Muscle layer of colon (tissue), 2 donors: Measurements from ENCODE around the gene STK25.
"Not testable (repeated sequence)": the region's sequence is repeated elsewhere in the genome, so short reads cannot be mapped to it uniquely, and the experiment has no call there.

Source experiments
- H3K27ac ChIP-seq: one replicate; pipeline ENCODE4 v1.7.0; 2013; ENCODE audit warnings: low read depth, mild to moderate bottlenecking, low read length, moderate library complexity
- H3K27me3 ChIP-seq, 2 donors: one replicate each; pipeline ENCODE4 v1.7.0; 2013; ENCODE audit warnings: low read length in 2 of 2, mild to moderate bottlenecking in 2 of 2; ENCODE audit not compliant: insufficient read depth in 2 of 2, control insufficient read depth in 1 of 2
- H3K36me3 ChIP-seq: one replicate; pipeline ENCODE4 v1.7.0; 2013; ENCODE audit warnings: mild to moderate bottlenecking, low read length; ENCODE audit not compliant: insufficient read depth
- H3K4me1 ChIP-seq: one replicate; pipeline ENCODE4 v1.7.0; 2013; ENCODE audit warnings: mild to moderate bottlenecking, low read length; ENCODE audit not compliant: insufficient read depth
- H3K4me3 ChIP-seq, 2 donors: one replicate each; pipeline ENCODE4 v1.7.0; 2013; ENCODE audit warnings: low read length in 2 of 2, low read depth in 1 of 2, mild to moderate bottlenecking in 1 of 2, moderate library complexity in 1 of 2
- H3K9ac ChIP-seq: one replicate; pipeline ENCODE4 v1.7.0; 2013; ENCODE audit warnings: low read length
- H3K9me3 ChIP-seq: one replicate; pipeline ENCODE4 v1.7.0; 2013; ENCODE audit warnings: mild to moderate bottlenecking, low read length
- donor health status: abdominal sarcoma.
- donor health status: Adenocarcinoma of cecum.

The STK25 gene

DNA sequence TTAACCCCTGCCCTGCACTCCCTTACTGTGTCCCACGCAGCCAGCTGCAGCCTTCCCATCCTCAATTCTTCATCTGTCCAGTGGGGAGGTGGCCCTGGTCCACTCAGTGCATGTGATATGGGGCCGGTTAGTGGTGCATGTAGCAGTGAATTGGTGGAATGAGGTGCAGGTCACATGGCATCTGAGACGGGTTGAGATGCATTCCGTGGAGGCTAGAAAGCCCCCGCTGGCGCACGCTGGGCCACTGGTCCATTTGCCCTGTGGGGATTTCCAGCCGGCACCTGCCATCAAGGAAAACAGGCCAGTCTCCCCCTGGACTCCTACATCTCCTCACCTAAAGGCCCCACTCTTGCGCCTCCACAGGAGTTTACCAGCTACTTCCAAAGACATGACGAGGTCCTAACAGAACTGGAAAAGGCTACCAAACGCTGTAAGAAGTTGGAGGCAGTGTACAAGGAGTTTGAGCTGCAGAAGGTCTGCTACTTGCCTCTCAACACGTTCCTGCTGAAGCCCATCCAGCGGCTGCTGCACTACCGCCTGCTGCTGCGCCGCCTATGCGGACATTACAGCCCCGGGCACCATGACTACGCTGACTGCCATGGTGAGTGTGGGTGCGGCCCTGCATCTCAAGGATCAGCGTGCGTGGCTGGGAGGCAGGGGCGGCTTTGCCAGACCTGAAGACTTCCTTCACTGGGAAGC lies 40.5 kb downstream of the STK25 start:
- Histone ChIP-seq H3K9ac (no peak overlapping the region), H3K4me3 (no peak overlapping the region), H3K27ac (no peak overlapping the region), H3K4me1 (no peaks in the 10 kb centered on the region), H3K9me3 (no peaks in the 10 kb centered on the region), H3K36me3 (no peaks in the 10 kb centered on the region), H3K27me3 (no peaks in the 10 kb centered on the region)

DNA sequence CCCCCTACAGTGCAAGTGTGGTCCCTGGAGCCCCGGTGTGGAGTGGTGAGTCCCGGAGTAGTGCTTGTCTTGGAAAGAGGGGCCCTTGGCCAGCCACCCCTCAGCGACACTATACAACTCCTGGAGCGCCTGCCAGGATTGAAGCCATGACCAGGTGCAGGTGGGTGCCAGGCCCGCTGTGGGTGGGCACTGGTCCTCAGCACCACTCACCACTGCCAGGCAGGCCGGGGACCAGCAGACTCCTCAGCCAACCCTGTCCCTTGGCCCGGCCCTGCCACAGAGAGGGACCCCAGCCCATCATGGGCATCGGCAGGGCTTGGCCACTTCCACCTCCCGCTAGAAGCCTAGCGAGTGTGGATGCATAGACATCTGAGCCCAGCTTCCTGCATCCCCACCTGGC lies 42.2 kb downstream of the STK25 start:
- H3K9me3 ChIP-seq: no peaks in the 10 kb centered on the region
- no peaks in the 10 kb centered on the region for H3K27me3 ChIP-seq
- H3K4me3 ChIP-seq: no peak overlapping the region
- H3K4me1 ChIP-seq: no peaks in the 10 kb centered on the region
- no peak overlapping the region for H3K9ac ChIP-seq
- no peak overlapping the region for H3K27ac ChIP-seq
- H3K36me3 ChIP-seq: no peaks in the 10 kb centered on the region

GRCh38 chr2:241465543-241465942 lies 42.8 kb downstream of the STK25 start:
- no peak overlapping the region for H3K4me3 ChIP-seq
- H3K9ac ChIP-seq: no peak overlapping the region
- no peaks in the 10 kb centered on the region for H3K27me3 ChIP-seq
- no peaks in the 10 kb centered on the region for H3K4me1 ChIP-seq
- H3K36me3 ChIP-seq: no peaks in the 10 kb centered on the region
- H3K27ac ChIP-seq: no peak overlapping the region
- H3K9me3 ChIP-seq: no peaks in the 10 kb centered on the region

GRCh38 chr2:241463276-241464135 lies 44.9 kb downstream of the STK25 start:
- no peak overlapping the region for H3K27ac ChIP-seq
- no peaks in the 10 kb centered on the region for H3K4me1 ChIP-seq
- no peak overlapping the region for H3K4me3 ChIP-seq
- no peaks in the 10 kb centered on the region for H3K27me3 ChIP-seq
- no peaks in the 10 kb centered on the region for H3K36me3 ChIP-seq
- H3K9ac ChIP-seq: no peak overlapping the region
- H3K9me3 ChIP-seq: no peaks in the 10 kb centered on the region

- no peaks in the 10 kb centered on the region for H3K27me3 ChIP-seq
- H3K36me3 ChIP-seq: no peaks in the 10 kb centered on the region
- H3K4me3 ChIP-seq: no peak overlapping the region
- H3K4me1 ChIP-seq: no peaks in the 10 kb centered on the region
- no peak overlapping the region for H3K9ac ChIP-seq
- H3K9me3 ChIP-seq: no peaks in the 10 kb centered on the region
- no peak overlapping the region for H3K27ac ChIP-seq
Measured at GRCh38 chr2:241461693-241462677, 46.4 kb downstream of the STK25 start.

DNA sequence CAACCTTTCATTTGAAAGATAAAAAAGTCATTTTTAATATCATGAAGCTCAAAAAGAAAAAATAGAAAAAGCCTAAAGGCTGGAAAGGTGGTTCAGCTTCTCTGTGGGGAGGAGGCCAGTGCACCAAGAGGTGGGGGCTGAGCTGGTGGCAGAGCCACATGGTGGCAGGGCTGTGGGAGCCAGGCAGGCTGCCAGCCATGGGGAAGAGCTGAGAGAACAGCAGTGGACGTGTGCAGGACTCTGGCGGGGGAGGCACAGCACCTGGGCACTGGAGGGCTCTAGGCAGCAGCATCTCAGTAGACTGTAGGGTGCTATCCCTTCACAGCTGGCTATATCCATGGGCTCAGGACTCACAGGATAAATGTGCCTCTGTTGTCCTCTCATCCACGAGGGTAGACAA lies 47.8 kb downstream of the STK25 start:
- Histone ChIP-seq H3K36me3 (no peaks in the 10 kb centered on the region), H3K9me3 (no peaks in the 10 kb centered on the region), H3K27ac (no peak overlapping the region), H3K9ac (no peak overlapping the region), H3K27me3 (no peaks in the 10 kb centered on the region), H3K4me3 (no peak overlapping the region), H3K4me1 (no peaks in the 10 kb centered on the region)

DNA sequence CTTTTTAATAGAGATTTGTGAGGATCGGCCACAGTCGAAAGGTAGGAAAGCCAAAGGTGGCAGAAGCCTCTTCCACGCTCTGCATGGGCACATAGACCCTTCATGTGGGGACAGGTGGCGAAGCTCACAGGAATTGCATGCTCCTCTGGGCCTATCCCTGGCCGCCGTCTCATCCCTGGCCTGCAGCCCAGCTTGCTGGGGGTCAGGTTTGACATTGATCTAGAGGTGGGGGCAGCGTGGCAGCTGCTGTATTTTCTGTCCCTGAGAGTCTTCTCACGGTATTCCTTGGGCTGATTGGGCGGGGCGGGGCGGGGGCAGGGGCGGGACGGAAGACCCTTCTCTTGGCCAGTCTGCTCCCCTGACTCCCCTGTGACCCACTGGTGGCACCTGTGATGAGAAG lies 48.9 kb downstream of the STK25 start:
- Histone ChIP-seq H3K27ac (no peak overlapping the region), H3K27me3 (no peaks in the 10 kb centered on the region), H3K4me1 (no peaks in the 10 kb centered on the region), H3K9ac (no peak overlapping the region), H3K9me3 (no peaks in the 10 kb centered on the region), H3K4me3 (no peak overlapping the region), H3K36me3 (no peaks in the 10 kb centered on the region)

DNA sequence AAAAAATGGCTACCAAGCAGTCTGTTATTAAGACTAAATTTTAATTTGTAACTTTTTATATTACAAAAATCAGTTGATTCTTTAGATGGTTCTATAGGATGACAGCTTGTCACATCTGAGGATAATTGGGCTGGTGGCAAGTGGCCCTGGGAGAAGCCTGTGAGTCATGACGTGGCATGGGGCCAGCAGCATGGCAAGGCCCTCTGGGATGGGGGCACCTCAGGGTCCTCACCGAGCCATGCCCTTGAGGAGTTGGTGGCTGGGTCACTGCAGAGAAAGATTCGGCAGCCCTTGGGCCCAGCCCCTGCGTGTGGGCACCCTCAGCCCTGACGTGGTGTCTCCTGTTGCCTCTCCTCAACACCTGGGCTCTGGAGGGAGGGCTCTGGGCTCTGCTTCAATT lies 49.7 kb downstream of the STK25 start:
- no peaks in the 10 kb centered on the region for H3K27me3 ChIP-seq
- H3K9ac ChIP-seq: no peak overlapping the region
- no peaks in the 10 kb centered on the region for H3K4me1 ChIP-seq
- no peak overlapping the region for H3K4me3 ChIP-seq
- H3K36me3 ChIP-seq: no peaks in the 10 kb centered on the region
- no peak overlapping the region for H3K27ac ChIP-seq
- no peaks in the 10 kb centered on the region for H3K9me3 ChIP-seq

- no peak overlapping the region for H3K27ac ChIP-seq
- H3K9me3 ChIP-seq: no peaks in the 10 kb centered on the region
- no peak overlapping the region for H3K4me3 ChIP-seq
- no peaks in the 10 kb centered on the region for H3K36me3 ChIP-seq
- no peaks in the 10 kb centered on the region for H3K27me3 ChIP-seq
- H3K4me1 ChIP-seq: no peaks in the 10 kb centered on the region
- no peak overlapping the region for H3K9ac ChIP-seq
Measured at GRCh38 chr2:241456546-241456945, 51.8 kb downstream of the STK25 start.

- Histone ChIP-seq H3K27ac (no peak overlapping the region), H3K4me1 (no peaks in the 10 kb centered on the region), H3K4me3 (no peak overlapping the region), H3K9me3 (no peaks in the 10 kb centered on the region), H3K9ac (no peak overlapping the region), H3K27me3 (no peaks in the 10 kb centered on the region), H3K36me3 (no peaks in the 10 kb centered on the region)
Measured at GRCh38 chr2:241454837-241455485, 53.4 kb downstream of the STK25 start.

DNA sequence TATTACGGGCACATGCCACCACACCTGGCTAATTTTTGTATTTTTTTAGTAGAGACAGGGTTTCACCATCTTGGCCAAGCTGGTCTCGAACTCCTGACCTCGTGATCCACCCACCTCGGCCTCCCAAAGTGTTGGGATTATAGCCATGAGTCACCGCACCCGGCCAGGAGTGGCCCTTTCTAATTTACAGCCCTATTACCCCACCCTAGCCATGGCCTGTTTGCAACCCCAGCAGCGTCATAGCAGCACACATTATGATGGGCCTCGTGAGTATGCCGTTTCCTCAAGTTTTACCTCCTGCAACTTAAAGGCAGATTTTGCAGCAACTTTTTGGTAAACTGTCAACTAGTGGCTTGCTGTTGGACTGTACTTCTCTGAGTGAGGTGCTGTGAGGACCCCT lies 54.5 kb downstream of the STK25 start:
- H3K9me3 ChIP-seq, H3K27ac ChIP-seq, H3K36me3 ChIP-seq, H3K4me1 ChIP-seq, H3K9ac ChIP-seq, H3K27me3 ChIP-seq, H3K4me3 ChIP-seq: not testable (repeated sequence)
